Lower leg skin (tissue), 4 donors: Measurements from ENCODE around the gene REX1BD. TPM values are rescaled to one million over a fixed set of nuclear protein-coding genes. Genes with fewer than 3 reads are reported as not detected.

ENCODE experiments used
- DNase-seq, 2 donors: peaks; one replicate each; pipeline ENCODE4 v3.0.0-alpha.2; 2019; ENCODE audit warnings: low spot score in 2 of 2
- H3K4me3 ChIP-seq: fragments of 200-600 bp; sonication (generic); 2 replicates; pipeline ENCODE4 v1.5.1; 2017; ENCODE audit warnings: mild to moderate bottlenecking, low read depth; ENCODE audit not compliant: poor library complexity, severe bottlenecking
- POLR2A ChIP-seq, 2 donors: fragments of 450-650 bp; IDR thresholded peaks; one replicate each; pipeline ENCODE4 v1.6.1; 2016 to 2017; ENCODE audit warnings: antibody characterized with exemption in 2 of 2, mild to moderate bottlenecking in 1 of 2, moderate library complexity in 1 of 2
- WGBS, 2 donors: methylation state at CpG; one replicate each; pipeline ENCODE4 v1.1.5; 2018; 5-methylcytosine and 5-hydroxymethylcytosine counted together
- intact Hi-C: fragments of 100-400 bp; cut with DNase I; formaldehyde crosslinking; loops from one replicate; pipeline ENCODE4 v1.15.0; 2023; ENCODE audit warnings: low total_unique reads
- total RNA-seq, 4 donors: library from RNA; depleted of rRNA; stranded (reverse); fragments of >200 nt; gene quantifications; one replicate each; pipeline ENCODE4 v1.1.0, GENCODE V29; 2016
- TF ChIP-seq, protein P1 (sequence below), 3 donors: fragments of 450-650 bp; IDR thresholded peaks; one replicate each; pipeline ENCODE4 v1.5.1; 2016; ENCODE audit warnings: antibody characterized with exemption in 3 of 3, mild to moderate bottlenecking in 3 of 3, moderate library complexity in 2 of 3

Gene REX1BD
- total RNA-seq, 4 donors from 2014 or later: 91.8 to 119 (median 107) TPM

DNA sequence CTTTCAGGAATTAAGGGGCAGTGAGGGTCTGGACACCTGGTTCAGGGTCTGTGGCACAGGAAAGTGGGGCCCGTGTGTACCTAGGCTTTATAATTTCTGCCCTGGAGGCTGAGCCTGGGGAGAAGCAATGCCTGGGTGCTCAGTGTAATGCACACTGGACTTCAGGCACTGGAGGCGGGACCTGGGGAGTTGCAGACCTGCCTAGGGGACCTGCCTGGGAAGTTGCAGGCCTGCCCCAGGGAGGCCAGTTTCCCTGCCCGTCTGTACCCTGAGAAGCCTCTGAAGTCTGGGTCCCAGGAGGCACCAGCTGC is 21.6 kb downstream of the REX1BD start:
- no peak for DNase-seq
- TF ChIP-seq, protein P1, sequence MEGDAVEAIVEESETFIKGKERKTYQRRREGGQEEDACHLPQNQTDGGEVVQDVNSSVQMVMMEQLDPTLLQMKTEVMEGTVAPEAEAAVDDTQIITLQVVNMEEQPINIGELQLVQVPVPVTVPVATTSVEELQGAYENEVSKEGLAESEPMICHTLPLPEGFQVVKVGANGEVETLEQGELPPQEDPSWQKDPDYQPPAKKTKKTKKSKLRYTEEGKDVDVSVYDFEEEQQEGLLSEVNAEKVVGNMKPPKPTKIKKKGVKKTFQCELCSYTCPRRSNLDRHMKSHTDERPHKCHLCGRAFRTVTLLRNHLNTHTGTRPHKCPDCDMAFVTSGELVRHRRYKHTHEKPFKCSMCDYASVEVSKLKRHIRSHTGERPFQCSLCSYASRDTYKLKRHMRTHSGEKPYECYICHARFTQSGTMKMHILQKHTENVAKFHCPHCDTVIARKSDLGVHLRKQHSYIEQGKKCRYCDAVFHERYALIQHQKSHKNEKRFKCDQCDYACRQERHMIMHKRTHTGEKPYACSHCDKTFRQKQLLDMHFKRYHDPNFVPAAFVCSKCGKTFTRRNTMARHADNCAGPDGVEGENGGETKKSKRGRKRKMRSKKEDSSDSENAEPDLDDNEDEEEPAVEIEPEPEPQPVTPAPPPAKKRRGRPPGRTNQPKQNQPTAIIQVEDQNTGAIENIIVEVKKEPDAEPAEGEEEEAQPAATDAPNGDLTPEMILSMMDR (IDR thresholded peaks at IDR 0.05): no peak
- TF ChIP-seq POLR2A (IDR thresholded peaks at IDR 0.05): no peak
- WGBS, 2 donors: 35 to 94% methylated on average over 2 to 3 of the region's 3 CpGs
- intact Hi-C loops: no loop called here
- H3K4me3 ChIP-seq: no peak overlapping the region

DNA sequence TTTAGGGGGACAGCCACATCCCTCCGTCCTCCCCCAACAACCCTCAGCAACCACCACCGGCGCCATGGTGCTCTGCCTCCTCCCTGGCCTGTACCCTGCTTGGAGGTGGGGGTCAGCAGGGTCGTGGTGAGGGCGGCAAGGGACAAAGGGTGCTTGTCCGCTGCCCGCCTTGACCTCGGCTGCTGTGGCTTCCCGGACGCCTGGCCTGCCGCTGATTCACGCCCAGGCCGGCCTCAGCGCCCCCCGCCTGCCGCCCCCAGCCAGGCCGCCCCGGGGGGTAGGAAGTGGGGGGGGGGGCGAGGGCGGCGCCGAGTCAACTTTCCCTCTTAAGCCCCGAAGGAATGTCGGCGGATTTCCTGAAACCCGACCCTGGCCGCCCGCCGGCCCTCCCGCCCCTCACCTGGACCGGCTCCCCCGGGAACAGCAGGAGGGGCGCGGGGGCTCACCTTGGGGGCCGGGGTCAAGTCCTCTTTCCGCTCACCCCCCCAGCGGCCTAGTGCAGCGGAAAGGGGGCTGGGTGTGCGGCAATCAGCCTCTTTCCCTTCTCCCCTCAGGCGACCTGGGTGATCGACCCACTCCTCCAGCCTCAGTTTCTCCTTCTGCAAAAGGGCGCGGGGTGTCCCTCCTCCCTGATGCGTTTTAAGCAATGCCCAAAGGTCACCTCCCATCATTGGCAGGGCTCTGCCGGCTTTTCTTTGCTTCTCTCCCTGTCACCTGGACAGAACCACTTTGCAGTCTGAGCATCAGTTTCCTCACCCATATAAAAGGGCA is 22.1 kb downstream of the REX1BD start:
- TF ChIP-seq, protein P1 (IDR thresholded peaks at IDR 0.05): no peak
- TF ChIP-seq POLR2A (IDR thresholded peaks at IDR 0.05): no peak
- no peak for DNase-seq
- 10 to 17% methylated on average over 9 to 35 of the region's 45 CpGs for WGBS, 2 donors
- intact Hi-C loops: no loop called here
- no peak overlapping the region for H3K4me3 ChIP-seq

DNA sequence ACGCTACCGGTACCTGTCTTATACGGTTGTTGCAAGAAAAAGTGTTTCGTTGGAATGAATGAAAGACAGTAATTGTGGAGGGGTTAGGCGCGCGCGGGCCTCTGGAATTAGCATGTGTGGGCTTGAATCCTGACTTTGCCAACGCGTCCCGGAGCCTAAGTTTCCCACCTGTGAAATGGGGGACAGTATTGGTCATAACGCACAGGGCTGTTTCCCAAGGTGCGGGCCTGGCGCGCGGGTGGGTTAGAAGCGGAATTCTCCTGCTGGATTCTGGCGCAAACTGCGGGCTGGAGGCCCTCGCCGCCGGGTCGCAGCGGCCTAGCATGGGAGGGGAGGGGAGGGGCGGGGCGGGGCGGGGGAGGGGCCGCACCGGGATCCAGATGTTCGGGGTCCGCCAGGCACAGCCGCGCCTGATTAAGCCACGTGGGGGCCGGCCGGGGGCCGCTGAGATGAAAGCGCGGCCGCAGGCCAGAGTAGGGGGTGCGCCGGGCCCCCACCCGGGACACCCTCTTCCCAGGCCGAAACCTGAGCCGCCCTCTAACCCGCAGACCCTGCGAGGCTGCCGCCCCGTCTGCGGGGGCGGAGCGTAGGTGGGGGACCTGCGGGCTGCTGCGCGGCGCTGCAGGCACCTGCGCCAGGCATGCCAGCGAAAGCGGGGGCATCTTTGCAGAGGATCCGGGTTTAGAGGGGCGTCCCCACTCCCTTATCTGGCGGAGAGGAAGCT is 22.9 kb downstream of the REX1BD start:
- no peak overlapping the region for H3K4me3 ChIP-seq
- TF ChIP-seq POLR2A (IDR thresholded peaks at IDR 0.05): no peak
- TF ChIP-seq, protein P1 (IDR thresholded peaks at IDR 0.05): no peak

DNA sequence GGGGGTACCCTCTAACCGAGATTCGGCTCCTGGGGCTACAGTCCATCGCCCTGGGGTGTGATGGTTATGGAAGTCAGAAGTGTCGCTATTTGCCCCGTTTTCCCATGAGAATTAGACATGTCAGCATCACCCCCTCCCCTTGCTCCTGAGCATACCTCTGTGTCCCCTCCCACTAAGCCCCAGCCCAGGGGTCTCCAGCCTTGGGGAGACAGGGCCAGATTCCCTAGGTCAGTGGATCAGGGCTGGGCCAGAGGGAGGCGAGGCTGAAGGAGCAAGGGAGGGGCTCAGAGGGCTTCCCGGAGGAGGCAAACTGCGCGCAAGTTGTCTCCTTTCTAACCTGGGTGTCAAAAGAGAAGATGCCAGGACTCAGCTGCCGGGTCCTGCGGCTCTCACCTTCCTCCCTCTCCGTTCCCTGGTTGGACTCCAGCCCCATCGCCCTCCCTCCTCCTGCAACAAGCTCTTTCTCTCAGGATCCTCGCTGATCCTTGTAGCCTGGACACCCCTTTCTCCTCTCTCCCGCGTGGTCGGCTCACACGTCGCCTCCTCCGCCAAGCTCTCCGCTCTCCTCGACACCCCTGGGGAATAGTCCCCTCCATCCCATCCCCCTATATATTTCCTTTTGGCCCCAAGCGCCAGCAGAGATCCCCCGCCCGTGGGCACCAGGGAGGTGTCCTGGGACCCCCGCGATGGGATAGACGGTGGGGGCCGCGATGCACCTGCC is 23.6 kb downstream of the REX1BD start:
- intact Hi-C loops: no loop called here
- H3K4me3 ChIP-seq: no peak overlapping the region
- no peak for DNase-seq
- TF ChIP-seq, protein P1 (IDR thresholded peaks at IDR 0.05): no peak
- TF ChIP-seq POLR2A (IDR thresholded peaks at IDR 0.05): no peak
- 1 to 3% methylated on average over 29 to 30 of the region's 30 CpGs for WGBS, 2 donors

More for the DNA sequence above, 22.9 kb downstream of the REX1BD start:
- DNase-seq: no peak
- WGBS, 2 donors: 2 to 4% methylated on average over 15 to 36 of the region's 62 CpGs
- intact Hi-C loops: no loop called here

DNA sequence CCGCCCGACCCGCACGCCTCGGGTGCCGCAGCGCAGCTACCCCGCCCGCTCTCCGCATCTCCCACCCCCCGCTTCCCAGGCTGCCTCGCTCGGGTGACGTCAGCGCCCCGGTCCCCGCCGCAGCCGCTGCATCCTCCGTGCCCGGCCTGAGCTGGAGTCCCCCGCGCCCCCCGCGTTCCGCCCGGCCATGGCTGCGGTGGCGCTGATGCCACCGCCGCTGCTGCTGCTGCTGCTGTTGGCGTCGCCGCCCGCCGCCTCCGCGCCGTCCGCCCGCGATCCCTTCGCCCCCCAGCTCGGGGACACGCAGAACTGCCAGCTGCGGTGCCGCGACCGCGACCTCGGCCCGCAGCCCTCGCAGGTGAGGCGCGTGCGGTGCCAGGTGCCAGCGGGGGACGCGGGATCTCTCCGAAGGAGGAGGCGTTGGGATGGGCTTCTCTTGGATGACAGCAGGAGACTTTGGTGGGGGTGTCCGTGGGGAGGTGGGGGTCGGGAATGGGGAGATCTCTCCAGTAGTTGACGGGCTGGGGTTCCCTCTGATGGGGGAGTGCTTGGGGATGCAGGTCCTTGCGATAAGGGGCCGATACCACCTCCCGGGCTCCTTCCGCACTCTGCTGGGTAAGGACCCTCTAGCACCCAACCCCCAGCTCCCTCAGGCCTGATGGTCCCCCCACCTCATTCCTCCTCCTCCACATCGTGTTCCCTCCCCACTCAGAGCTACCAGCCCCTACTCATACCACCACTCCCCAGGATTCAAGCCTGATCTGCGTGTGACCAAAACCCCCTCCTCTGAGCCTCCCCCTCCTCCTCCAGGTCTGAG is 24.4 kb downstream of the REX1BD start, which contains the start of gene TMEM59L:
TSS of gene TMEM59L (plus strand) at position 99 of the 817 bp plus-strand sequence. CDS start at position 188, 89 bp downstream.
- no peak for DNase-seq

More for the DNA sequence above, 24.4 kb downstream of the REX1BD start, which contains the start of gene TMEM59L:
- TF ChIP-seq, protein P1 (IDR thresholded peaks at IDR 0.05): no peak
- no peak for TF ChIP-seq POLR2A (IDR thresholded peaks at IDR 0.05)
- 5 to 11% methylated on average over 14 to 45 of the region's 70 CpGs for WGBS, 2 donors
- no peak within 1 kb of the TSS for H3K4me3 ChIP-seq
- intact Hi-C loops: no loop called here
